Esophagus squamous epithelium (tissue), 5 donors: ENCODE data around the gene SCLY. TPM values are rescaled to one million over a fixed set of nuclear protein-coding genes. Genes with fewer than 3 reads are reported as not detected.
"Not testable (repeated sequence)": the region's sequence is repeated elsewhere in the genome, so short reads cannot be mapped to it uniquely, and the experiment has no call there.

Experiments used
- DNase-seq: peaks from one replicate; lab custom pipeline; 2025; lab: John Stamatoyannopoulos, UW
- H3K27ac ChIP-seq, 4 donors: fragments of 200-600 bp; sonication (generic); one replicate each; pipeline ENCODE4 v1.5.1; 2016 to 2019; ENCODE audit warnings: mild to moderate bottlenecking in 1 of 4
- H3K27me3 ChIP-seq, 4 donors: fragments of 200-600 bp; sonication (generic); 1 replicate in 3 of 4; 2 replicates in 1 of 4; pipeline versions ENCODE4 v1.5.1 to v1.6.0; 2017 to 2021; ENCODE audit warnings: antibody characterized with exemption in 1 of 4
- H3K36me3 ChIP-seq, 3 donors: fragments of 200-600 bp; sonication (generic); one replicate each; pipeline ENCODE4 v1.5.1; 2016 to 2019
- H3K4me1 ChIP-seq, 3 donors: fragments of 200-600 bp; sonication (generic); one replicate each; pipeline ENCODE4 v1.5.1; 2017 to 2019
- H3K4me3 ChIP-seq, 4 donors: fragments of 200-600 bp; sonication (generic); 1 replicate in 3 of 4; 2 replicates in 1 of 4; pipeline ENCODE4 v1.5.1; 2016 to 2019; ENCODE audit warnings: mild to moderate bottlenecking in 2 of 4, moderate library complexity in 1 of 4
- H3K9me3 ChIP-seq, 3 donors: fragments of 200-600 bp; sonication (generic); one replicate each; pipeline ENCODE4 v1.5.1; 2016 to 2019
- POLR2A ChIP-seq, 4 donors: fragments of 450-650 bp; IDR thresholded peaks; one replicate each; pipeline ENCODE4 v1.6.1; 2017; ENCODE audit warnings: antibody characterized with exemption in 4 of 4, mild to moderate bottlenecking in 4 of 4, moderate library complexity in 3 of 4
- WGBS, 2 donors: methylation state at CpG; one replicate each; pipeline ENCODE4 v1.1.5; 2018; 5-methylcytosine and 5-hydroxymethylcytosine counted together
- intact Hi-C: fragments of 100-400 bp; cut with DNase I; formaldehyde crosslinking; loops from one replicate; pipeline ENCODE4 v1.15.0; 2022
- total RNA-seq, 4 donors: library from RNA; depleted of rRNA; stranded (reverse); fragments of >200 nt; gene quantifications; one replicate each; pipeline ENCODE4 v1.1.0, GENCODE V29; 2016
- TF ChIP-seq, protein P1 (sequence below), 6 experiments: fragments of 450-650 bp in 4 of 6; fragments of 200-600 bp in 2 of 6; sonication (generic) in 2 of 6; IDR thresholded peaks; one replicate each; pipeline ENCODE4 v1.5.1; 2016 to 2019; ENCODE audit warnings: antibody characterized with exemption in 6 of 6, mild to moderate bottlenecking in 4 of 6, moderate library complexity in 4 of 6
- donor health status: DM: yes; HTN: yes; CAD: no.

The SCLY gene
- total RNA-seq, 4 donors from 2014 or later, result 3.0 to 14.0 (median 11.4) TPM

DNA sequence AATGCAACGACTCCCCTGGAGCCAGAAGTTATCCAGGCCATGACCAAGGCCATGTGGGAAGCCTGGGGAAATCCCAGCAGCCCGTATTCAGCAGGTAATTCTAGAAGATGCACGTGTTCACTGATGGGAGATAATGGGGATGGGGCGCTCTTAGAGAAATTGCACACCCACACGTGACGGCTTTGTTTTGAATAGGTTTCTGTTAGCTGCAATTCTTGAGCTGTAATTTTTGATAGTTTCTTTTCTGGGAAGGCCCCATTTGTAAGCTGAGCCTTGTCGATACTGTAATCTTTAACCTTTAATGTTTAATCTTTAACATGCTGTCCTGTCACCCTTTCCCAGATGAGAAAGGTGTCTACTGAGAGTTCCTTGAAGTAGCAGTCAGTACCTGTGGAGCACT, 3.6 kb downstream of the SCLY start:
- H3K4me3 ChIP-seq, result no peak overlapping the region
- H3K9me3 ChIP-seq, result no peaks in the 10 kb centered on the region
- 81 to 82% methylated on average over 7 of the region's 7 CpGs for WGBS, 2 donors
- intact Hi-C loops, result no loop called here
- peaks cover 0 to 46% (median 4%) of the 10 kb centered on the region in 3 donors for H3K36me3 ChIP-seq
- no peaks in the 10 kb centered on the region for H3K27me3 ChIP-seq
- no peak for DNase-seq
- peaks cover 0 to 24% (median 12%) of the 10 kb centered on the region in 3 donors for H3K4me1 ChIP-seq
- H3K27ac ChIP-seq, result no peak overlapping the region
- no peak for TF ChIP-seq POLR2A (IDR thresholded peaks at IDR 0.05)
- TF ChIP-seq, protein P1, sequence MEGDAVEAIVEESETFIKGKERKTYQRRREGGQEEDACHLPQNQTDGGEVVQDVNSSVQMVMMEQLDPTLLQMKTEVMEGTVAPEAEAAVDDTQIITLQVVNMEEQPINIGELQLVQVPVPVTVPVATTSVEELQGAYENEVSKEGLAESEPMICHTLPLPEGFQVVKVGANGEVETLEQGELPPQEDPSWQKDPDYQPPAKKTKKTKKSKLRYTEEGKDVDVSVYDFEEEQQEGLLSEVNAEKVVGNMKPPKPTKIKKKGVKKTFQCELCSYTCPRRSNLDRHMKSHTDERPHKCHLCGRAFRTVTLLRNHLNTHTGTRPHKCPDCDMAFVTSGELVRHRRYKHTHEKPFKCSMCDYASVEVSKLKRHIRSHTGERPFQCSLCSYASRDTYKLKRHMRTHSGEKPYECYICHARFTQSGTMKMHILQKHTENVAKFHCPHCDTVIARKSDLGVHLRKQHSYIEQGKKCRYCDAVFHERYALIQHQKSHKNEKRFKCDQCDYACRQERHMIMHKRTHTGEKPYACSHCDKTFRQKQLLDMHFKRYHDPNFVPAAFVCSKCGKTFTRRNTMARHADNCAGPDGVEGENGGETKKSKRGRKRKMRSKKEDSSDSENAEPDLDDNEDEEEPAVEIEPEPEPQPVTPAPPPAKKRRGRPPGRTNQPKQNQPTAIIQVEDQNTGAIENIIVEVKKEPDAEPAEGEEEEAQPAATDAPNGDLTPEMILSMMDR (IDR thresholded peaks at IDR 0.05), result no peak

DNA sequence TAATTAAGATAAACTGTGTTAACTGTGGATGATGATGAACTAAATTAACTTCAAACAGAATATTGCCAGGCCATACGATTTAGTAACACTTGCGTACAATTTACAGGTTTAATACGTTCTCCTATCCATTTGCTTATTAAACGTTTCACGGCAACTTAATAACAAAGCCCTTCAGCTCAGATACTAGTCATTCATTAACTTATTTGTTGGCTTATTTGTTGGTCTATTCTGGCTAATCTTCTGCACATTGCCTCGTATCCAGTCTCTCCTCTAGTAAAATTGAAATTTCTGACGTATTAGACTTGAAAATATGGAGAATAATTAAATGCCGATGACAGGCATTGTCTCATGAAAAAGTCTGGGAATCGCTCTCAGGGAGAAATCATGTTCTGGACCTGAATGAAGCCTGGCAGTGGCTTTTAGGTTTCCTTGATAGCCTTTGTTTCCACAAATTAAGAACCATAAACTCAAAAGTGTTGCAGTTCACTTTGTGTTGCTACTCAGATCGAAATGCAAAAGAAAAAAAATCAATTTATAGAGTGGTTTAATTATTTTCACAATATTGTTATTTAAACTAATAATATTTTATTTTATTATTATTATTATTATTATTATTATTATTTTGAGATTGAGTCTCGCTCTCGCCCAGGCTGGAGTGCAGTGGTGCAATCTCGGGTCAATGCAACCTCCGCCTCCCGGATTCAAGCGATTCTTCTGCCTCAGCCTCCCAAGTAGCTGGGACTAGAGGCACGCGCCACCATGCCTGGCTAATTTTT, 4.5 kb downstream of the SCLY start:
- H3K4me1 ChIP-seq, result peaks cover 0 to 15% (median 5%) of the 10 kb centered on the region in 3 donors
- H3K27ac ChIP-seq, result no peak overlapping the region
- DNase-seq, result no peak
- H3K9me3 ChIP-seq, result no peaks in the 10 kb centered on the region
- H3K27me3 ChIP-seq, result no peaks in the 10 kb centered on the region
- no peak for TF ChIP-seq POLR2A (IDR thresholded peaks at IDR 0.05)
- TF ChIP-seq, protein P1 (IDR thresholded peaks at IDR 0.05), result no peak
- peaks cover 0 to 55% (median 10%) of the 10 kb centered on the region in 3 donors for H3K36me3 ChIP-seq
- no peak overlapping the region for H3K4me3 ChIP-seq
- 89% methylated on average over 18 of the region's 18 CpGs for WGBS, 2 donors
- intact Hi-C loops, result no loop called here

DNA sequence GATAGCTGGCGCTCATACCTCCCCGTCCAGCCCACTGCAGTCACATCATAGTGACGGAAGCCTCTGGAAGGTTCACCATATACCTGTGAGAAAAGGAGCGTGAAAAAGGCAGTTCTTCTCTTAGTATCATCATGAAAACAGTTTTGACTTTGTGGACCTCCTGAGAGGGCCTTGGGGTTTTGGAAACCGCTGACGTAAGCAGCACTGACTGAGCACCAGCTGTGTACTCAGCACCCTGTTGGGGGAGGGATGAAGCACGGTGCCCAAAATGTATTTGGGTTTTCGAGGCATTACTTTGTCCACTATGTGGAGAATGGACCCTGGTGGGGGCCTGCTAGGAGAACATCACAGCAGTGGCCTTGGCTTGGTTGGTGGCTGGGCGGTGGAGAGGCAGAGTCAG, 5.4 kb downstream of the SCLY start:
- no peak overlapping the region for H3K4me3 ChIP-seq
- H3K4me1 ChIP-seq, result peaks cover 0 to 13% (median 5%) of the 10 kb centered on the region in 3 donors
- no peak for DNase-seq
- WGBS, 2 donors, result 84 to 93% methylated on average over 7 to 9 of the region's 9 CpGs
- H3K27me3 ChIP-seq, result no peaks in the 10 kb centered on the region
- no peak overlapping the region for H3K27ac ChIP-seq
- intact Hi-C loops, result no loop called here
- H3K36me3 ChIP-seq, result peaks cover 0 to 65% (median 10%) of the 10 kb centered on the region in 3 donors
- H3K9me3 ChIP-seq, result no peaks in the 10 kb centered on the region
- TF ChIP-seq, protein P1 (IDR thresholded peaks at IDR 0.05), result no peak
- TF ChIP-seq POLR2A (IDR thresholded peaks at IDR 0.05), result no peak

DNA sequence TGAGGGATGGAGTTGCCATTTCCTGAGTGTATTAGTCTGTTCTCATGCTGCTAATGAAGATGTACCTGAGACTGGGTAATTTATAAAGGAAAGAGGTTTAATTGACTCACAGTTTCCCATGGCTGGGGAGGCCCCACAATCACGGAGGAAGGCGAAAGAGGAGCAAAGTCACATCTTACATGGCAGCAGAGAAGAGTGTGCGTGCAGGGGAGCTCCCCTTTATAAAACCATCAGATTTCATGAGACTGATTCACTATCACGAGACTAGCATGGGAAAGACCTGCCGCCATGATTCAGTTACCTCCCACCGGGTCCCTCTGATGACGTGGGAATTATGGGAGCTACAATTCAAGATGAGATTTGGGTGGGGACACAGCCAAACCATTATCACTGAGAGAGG, 5.9 kb downstream of the SCLY start:
- DNase-seq, H3K4me1 ChIP-seq, intact Hi-C loops, H3K27ac ChIP-seq, H3K9me3 ChIP-seq, H3K4me3 ChIP-seq, H3K27me3 ChIP-seq: not testable (repeated sequence)
- WGBS, 2 donors, result 83% methylated on average over 7 of the region's 7 CpGs
- peaks cover 0 to 70% (median 10%) of the 10 kb centered on the region in 3 donors for H3K36me3 ChIP-seq

DNA sequence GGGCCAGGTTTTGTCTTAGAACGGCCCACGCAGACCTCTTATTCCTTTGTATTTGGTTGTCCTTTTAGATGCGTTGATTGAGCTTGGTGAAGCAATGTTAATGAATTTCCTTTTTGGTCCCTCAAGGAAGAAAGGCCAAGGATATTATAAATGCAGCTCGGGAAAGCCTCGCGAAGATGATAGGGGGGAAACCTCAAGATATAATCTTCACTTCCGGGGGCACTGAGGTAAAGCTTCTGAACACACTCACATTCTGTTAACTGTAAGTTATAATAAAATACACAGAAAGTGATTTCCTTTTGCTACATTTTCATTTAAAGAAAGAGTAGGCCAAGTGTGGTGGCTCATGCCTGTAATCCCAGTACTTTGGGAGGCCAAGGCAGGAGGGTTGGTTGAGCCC, 7.1 kb downstream of the SCLY start:
- H3K36me3 ChIP-seq, result peaks cover 0 to 82% (median 10%) of the 10 kb centered on the region in 3 donors
- no peaks in the 10 kb centered on the region for H3K27me3 ChIP-seq
- H3K4me3 ChIP-seq, result no peak overlapping the region
- intact Hi-C loops, result no loop called here
- no peaks in the 10 kb centered on the region for H3K4me1 ChIP-seq
- 88% methylated on average over 6 to 7 of the region's 7 CpGs for WGBS, 2 donors
- H3K27ac ChIP-seq, result no peak overlapping the region
- H3K9me3 ChIP-seq, result no peaks in the 10 kb centered on the region
- TF ChIP-seq, protein P1 (IDR thresholded peaks at IDR 0.05), result no peak
- no peak for TF ChIP-seq POLR2A (IDR thresholded peaks at IDR 0.05)
- no peak for DNase-seq
